ENCODE results near the gene BORCS8. TPM values are rescaled to one million over a fixed set of nuclear protein-coding genes. Genes with fewer than 3 reads are reported as not detected.

The BORCS8 gene
- total and polyA plus RNA-seq, 2 of the 13 experiments (the other 11 are each of a cell fraction or from before 2014, with no cell fraction given), result 9.6 to 13.3 TPM

GRCh38 chr19:19159534-19159933 lies 32.4 kb downstream of the BORCS8 start:
- no peaks in the 10 kb centered on the region for H3K9me3 ChIP-seq (ENCODE audit: low read length)
- H3K27ac ChIP-seq (ENCODE audit: extremely low read length, insufficient read depth, low read length), result no peak overlapping the region
- in situ Hi-C loops (cut with HindIII; ENCODE audit: extremely low pct_ligation_motif_present, low pct_unique_long_range_greater_than_20kb), result no loop called here
- CTCF ChIA-PET (ENCODE audit: low intra/inter-chr PET ratio, low total read pairs), result no interaction called here
- H3K4me3 ChIP-seq (replicated peaks in 1 of 3; ENCODE audit: insufficient read depth in 1 of 3, low read depth in 2 of 3, low read length in 3 of 3), result no peak overlapping the region
- H2AFZ ChIP-seq (ENCODE audit: low read length), result no peak overlapping the region
- no peaks in the 10 kb centered on the region for H3K27me3 ChIP-seq (ENCODE audit: control insufficient read depth in 1 of 2, insufficient read depth in 2 of 2, low read length in 2 of 2)
- H3K4me1 ChIP-seq (ENCODE audit: insufficient read depth, low read length), result no peaks in the 10 kb centered on the region
- BruUV-seq (replicated peaks), result no TSS peak
- H3K9ac ChIP-seq (ENCODE audit: insufficient read depth, low read depth, low read length), result no peak overlapping the region
- FAIRE-seq (no peak), ATAC-seq (no peak), DNase-seq (ENCODE audit: low spot score) (no peak)
- H3K79me2 ChIP-seq (ENCODE audit: insufficient read depth, low read length), result no peaks in the 10 kb centered on the region
- H4K20me1 ChIP-seq (ENCODE audit: insufficient read depth, low read length), result no peaks in the 10 kb centered on the region
- POLR2A ChIA-PET, result no interaction called here
- TF ChIP-seq DMTF1 (CRISPR knock-in tag; IDR thresholded peaks at IDR 0.05) (no peak), ZNF3 (CRISPR knock-in tag; IDR thresholded peaks at IDR 0.05) (peak; percentile 91)
- 89% methylated on average over 4 of the region's 4 CpGs for WGBS (ENCODE audit: low lambda C conversion rate)
- H3K36me3 ChIP-seq (replicated peaks in 1 of 2; ENCODE audit: control insufficient read depth in 1 of 2, insufficient read depth in 2 of 2, low read length in 2 of 2), result no peaks in the 10 kb centered on the region
- no peak overlapping the region for H3K4me2 ChIP-seq (ENCODE audit: low read depth, low read length)
- intact Hi-C loops (cut with micrococcal nuclease; ENCODE audit: unreplicated experiment), result no loop called here

- no peak for DNase-seq (ENCODE audit: low spot score)
- no peak for ATAC-seq
- ChIA-PET POLR2A (interaction anchor here (2.5 kb wide), 1 partner anchor 12 kb away, joined by 11 read pairs; the partner anchor contains the start of gene MEF2B), CTCF (ENCODE audit: low intra/inter-chr PET ratio, low total read pairs) (no interaction called here)
- in situ Hi-C loops (cut with HindIII; ENCODE audit: extremely low pct_ligation_motif_present, low pct_unique_long_range_greater_than_20kb) (no loop called here), intact Hi-C loops (cut with micrococcal nuclease; ENCODE audit: unreplicated experiment) (no loop called here)
- H3K4me2 ChIP-seq (ENCODE audit: low read depth, low read length), result no peak overlapping the region
- no peak for FAIRE-seq
- H3K9me3 ChIP-seq (ENCODE audit: low read length), result no peaks in the 10 kb centered on the region
- H4K20me1 ChIP-seq (ENCODE audit: insufficient read depth, low read length), result no peaks in the 10 kb centered on the region
- no peaks in the 10 kb centered on the region for H3K79me2 ChIP-seq (ENCODE audit: insufficient read depth, low read length)
- no peak overlapping the region for H3K4me3 ChIP-seq (replicated peaks in 1 of 3; ENCODE audit: insufficient read depth in 1 of 3, low read depth in 2 of 3, low read length in 3 of 3)
- 82% methylated on average over 6 of the region's 6 CpGs for WGBS (ENCODE audit: low lambda C conversion rate)
- H3K4me1 ChIP-seq (ENCODE audit: insufficient read depth, low read length), result no peaks in the 10 kb centered on the region
- BruUV-seq (replicated peaks), result no TSS peak
- no peaks in the 10 kb centered on the region for H3K36me3 ChIP-seq (replicated peaks in 1 of 2; ENCODE audit: control insufficient read depth in 1 of 2, insufficient read depth in 2 of 2, low read length in 2 of 2)
- H3K9ac ChIP-seq (ENCODE audit: insufficient read depth, low read depth, low read length), result no peak overlapping the region
- no peak overlapping the region for H3K27ac ChIP-seq (ENCODE audit: extremely low read length, insufficient read depth, low read length)
- no peak overlapping the region for H2AFZ ChIP-seq (ENCODE audit: low read length)
- no peaks in the 10 kb centered on the region for H3K27me3 ChIP-seq (ENCODE audit: control insufficient read depth in 1 of 2, insufficient read depth in 2 of 2, low read length in 2 of 2)
- TF ChIP-seq ISL2 (CRISPR knock-in tag; IDR thresholded peaks at IDR 0.05) (no peak), THAP9 (CRISPR knock-in tag; IDR thresholded peaks at IDR 0.05; ENCODE audit: borderline replicate concordance) (no peak), ZEB1 (IDR thresholded peaks at IDR 0.05; ENCODE audit: insufficient replicate concordance, low read depth) (no peak), ZNF562 (CRISPR knock-in tag; IDR thresholded peaks at IDR 0.05; ENCODE audit: borderline replicate concordance) (no peak), ZBTB34 (CRISPR knock-in tag; IDR thresholded peaks at IDR 0.05) (no peak), ZNF879 (CRISPR knock-in tag; IDR thresholded peaks at IDR 0.05) (no peak), CHD2 (IDR thresholded peaks at IDR 0.05; ENCODE audit: low read depth, low read length) (no peak), ISX (CRISPR knock-in tag; conservative IDR thresholded peaks at IDR 0.05) (no peak), PBX3 (CRISPR knock-in tag; IDR thresholded peaks at IDR 0.05; ENCODE audit: borderline replicate concordance) (no peak)
These were observed 34.1 kb downstream of the BORCS8 start for GRCh38 chr19:19157808-19158207.
